ENCODE results near the gene HEATR5B.

- TF ChIP-seq CTCF (IDR thresholded peaks at IDR 0.05) = no peak
- no peak for TF ChIP-seq EZH2 (IDR thresholded peaks at IDR 0.05; ENCODE audit: borderline replicate concordance, insufficient read depth, low read depth, low read length, poor library complexity, severe bottlenecking)
Observed at GRCh38 chr2:36963106-36963505, 121.1 kb downstream of the HEATR5B start.
